Vagina (tissue), 2 donors: Measurements from ENCODE around the gene SCYL2. TPM values are rescaled to one million over a fixed set of nuclear protein-coding genes. Genes with fewer than 3 reads are reported as not detected.

ENCODE experiments used
- DNase-seq, 2 donors: peaks; one replicate each; pipeline ENCODE4 v3.0.0-alpha.2; 2017; ENCODE audit errors: extremely low spot score in 2 of 2
- H3K27ac ChIP-seq: fragments of 200-600 bp; sonication (generic); one replicate; pipeline ENCODE4 v1.5.1; 2019
- H3K27me3 ChIP-seq: fragments of 200-600 bp; sonication (generic); one replicate; pipeline ENCODE4 v1.5.1; 2019
- H3K36me3 ChIP-seq, 2 donors: fragments of 200-600 bp; sonication (generic); one replicate each; pipeline ENCODE4 v1.5.1; 2017 to 2019
- H3K4me1 ChIP-seq: fragments of 200-600 bp; sonication (generic); one replicate; pipeline ENCODE4 v1.5.1; 2019
- H3K4me3 ChIP-seq, 2 donors: fragments of 200-600 bp; sonication (generic); 1 replicate in 1 of 2; 2 replicates in 1 of 2; pipeline ENCODE4 v1.5.1; 2016 to 2019
- H3K9me3 ChIP-seq: fragments of 200-600 bp; sonication (generic); one replicate; pipeline ENCODE4 v1.5.1; 2019
- CTCF ChIP-seq, 3 experiments: fragments of 450-650 bp in 2 of 3; fragments of 200-600 bp in 1 of 3; sonication (generic) in 1 of 3; IDR thresholded peaks; one replicate each; pipeline ENCODE4 v1.5.1; 2017 to 2019; ENCODE audit warnings: antibody characterized with exemption in 3 of 3, mild to moderate bottlenecking in 2 of 3, moderate library complexity in 2 of 3
- POLR2A ChIP-seq, 2 donors: fragments of 450-650 bp; IDR thresholded peaks; one replicate each; pipeline ENCODE4 v1.6.1; 2017; ENCODE audit warnings: antibody characterized with exemption in 2 of 2, mild to moderate bottlenecking in 2 of 2, moderate library complexity in 2 of 2
- POLR2AphosphoS5 ChIP-seq, 2 donors: sonication (generic); formaldehyde crosslinking; IDR thresholded peaks; one replicate each; pipeline ENCODE4 v1.9.0; 2017; ENCODE audit warnings: antibody characterized with exemption in 2 of 2, mild to moderate bottlenecking in 2 of 2, low read depth in 1 of 2; ENCODE audit not compliant: insufficient read depth in 1 of 2
- intact Hi-C: fragments of 100-400 bp; cut with DNase I; formaldehyde crosslinking; loops from one replicate; pipeline ENCODE4 v1.15.1; 2023
- small RNA-seq: library from RNA; depleted of rRNA; stranded (forward); fragments of <200 nt; gene quantifications from one replicate; pipeline ENCODE3, GENCODE V24; 2016
- total RNA-seq: library from RNA; depleted of rRNA; stranded (reverse); fragments of >200 nt; gene quantifications from one replicate; pipeline ENCODE4 v1.2.3, GENCODE V29; 2016

Gene SCYL2
- total RNA-seq, 1 donor from 2014 or later, result 48.1 TPM

- TF ChIP-seq CTCF (IDR thresholded peaks at IDR 0.05), result no peak
- no peak for TF ChIP-seq POLR2AphosphoS5 (IDR thresholded peaks at IDR 0.05; ENCODE audit: insufficient read depth in 1 of 2, low read depth in 1 of 2)
- no peak for TF ChIP-seq POLR2A (IDR thresholded peaks at IDR 0.05)
- intact Hi-C loops, result no loop called here
- no peak for DNase-seq
- Histone ChIP-seq H3K27me3 (no peaks in the 10 kb centered on the region), H3K27ac (no peak overlapping the region), H3K4me1 (no peaks in the 10 kb centered on the region), H3K9me3 (no peaks in the 10 kb centered on the region), H3K36me3 (no peaks in the 10 kb centered on the region), H3K4me3 (no peak overlapping the region)
These were observed 116.9 kb downstream of the SCYL2 start for GRCh38 chr12:100383586-100384558.

- Histone ChIP-seq H3K27me3 (no peaks in the 10 kb centered on the region), H3K4me1 (no peaks in the 10 kb centered on the region), H3K9me3 (no peaks in the 10 kb centered on the region), H3K4me3 (no peak overlapping the region), H3K36me3 (no peaks in the 10 kb centered on the region), H3K27ac (no peak overlapping the region)
- TF ChIP-seq POLR2AphosphoS5 (IDR thresholded peaks at IDR 0.05; ENCODE audit: insufficient read depth in 1 of 2, low read depth in 1 of 2) (no peak), POLR2A (IDR thresholded peaks at IDR 0.05) (no peak)
- intact Hi-C loops, result no loop called here
- DNase-seq, result no peak
These were observed 117.6 kb downstream of the SCYL2 start for GRCh38 chr12:100384559-100384935.

- H3K27ac ChIP-seq, result no peak overlapping the region
- H3K4me3 ChIP-seq, result no peak overlapping the region
- no peaks in the 10 kb centered on the region for H3K27me3 ChIP-seq
- DNase-seq, result no peak
- no peaks in the 10 kb centered on the region for H3K9me3 ChIP-seq
- no peaks in the 10 kb centered on the region for H3K4me1 ChIP-seq
- no peaks in the 10 kb centered on the region for H3K36me3 ChIP-seq
- TF ChIP-seq POLR2AphosphoS5 (IDR thresholded peaks at IDR 0.05; ENCODE audit: insufficient read depth in 1 of 2, low read depth in 1 of 2) (no peak), CTCF (IDR thresholded peaks at IDR 0.05) (no peak), POLR2A (IDR thresholded peaks at IDR 0.05) (no peak)
- intact Hi-C loops, result no loop called here
These were observed 121.4 kb downstream of the SCYL2 start for GRCh38 chr12:100388382-100388781.

Small RNAs within 50 kb of the gene (small RNA-seq; reads per million reads assigned to genes)
- gene RF00019, result not detected

Other genes with a start within 250 kb of the SCYL2 start
- gene BLTP3B, start 124.3 kb upstream of the SCYL2 start, total RNA-seq, result 21.9 TPM
- gene ACTR6, start 66.4 kb upstream of the SCYL2 start, total RNA-seq, result 6.6 TPM
- gene DEPDC4, start 98 bp upstream of the SCYL2 start, total RNA-seq, result not detected
- not detected for gene SLC17A8, start 89.9 kb downstream of the SCYL2 start, total RNA-seq
- gene NR1H4, start 206.7 kb downstream of the SCYL2 start, total RNA-seq, result not detected